CD4-positive, alpha-beta T cell treated with Interferon alpha-2 for 1 hour (primary cell): ENCODE measurements around the gene PTPRE.

ENCODE experiments used
- DNase-seq, 2 donors: peaks; one replicate each; pipeline ENCODE4 v3.0.0-alpha.2; 2020 to 2022

The PTPRE gene

DNA sequence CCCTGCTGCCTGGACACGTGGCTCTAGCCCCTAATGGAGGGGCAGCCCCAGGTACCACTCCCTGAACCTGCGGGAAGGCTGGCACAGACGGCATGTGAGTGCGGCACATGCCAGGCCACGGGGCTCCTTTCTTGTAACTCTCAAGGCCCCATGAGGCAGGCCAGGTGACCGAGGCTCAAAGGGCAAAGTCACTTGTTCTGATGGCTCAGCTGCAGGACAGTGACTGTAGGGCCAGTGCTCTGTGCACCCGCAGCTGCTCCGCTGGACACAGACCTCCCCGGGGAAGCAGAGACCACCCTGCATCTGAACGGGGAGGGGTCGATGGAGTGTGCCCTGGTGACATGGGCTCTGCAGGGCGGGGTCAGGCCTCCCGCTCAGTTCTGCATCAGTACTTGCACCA lies 55.3 kb downstream of the PTPRE start:
- DNase-seq = no peak

DNA sequence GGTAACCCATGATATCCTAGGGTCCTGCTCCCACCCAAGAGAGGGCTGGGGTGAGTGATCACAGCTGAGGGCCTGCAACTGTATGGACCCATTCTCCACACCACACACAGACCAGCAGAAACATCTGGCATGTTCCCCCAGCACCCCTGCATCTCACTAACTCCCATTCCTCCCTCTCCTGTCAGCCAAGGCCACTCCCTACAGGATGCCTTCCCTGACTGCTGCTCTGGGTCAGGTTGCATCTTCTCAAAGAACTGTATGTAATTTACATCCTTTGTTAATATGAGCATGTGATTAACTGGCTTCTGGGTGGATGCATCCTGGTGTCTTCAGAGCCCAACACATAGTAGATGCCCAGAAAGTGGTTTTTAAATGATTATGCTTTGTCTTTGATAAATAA lies 56.2 kb downstream of the PTPRE start:
- no peak for DNase-seq

DNA sequence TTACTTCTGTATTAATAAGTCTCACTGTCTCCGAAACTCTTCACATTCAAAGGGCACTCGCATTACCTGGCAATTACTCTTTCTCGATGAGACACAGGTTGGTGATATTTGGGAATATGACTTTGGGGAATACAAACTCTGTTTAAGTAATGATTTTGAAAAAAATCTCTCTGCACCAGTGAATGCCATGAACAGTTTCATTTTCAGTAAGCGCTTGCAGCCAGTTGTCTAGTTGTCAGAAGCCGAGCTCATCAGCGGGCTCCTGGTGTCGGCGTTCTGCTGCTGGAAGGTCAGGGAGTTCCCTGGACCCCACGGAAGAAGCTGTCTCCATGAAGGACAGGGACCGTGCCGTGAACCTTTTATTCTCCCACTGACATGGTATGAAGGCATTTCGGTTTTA lies 57.7 kb downstream of the PTPRE start:
- DNase-seq = no peak

DNA sequence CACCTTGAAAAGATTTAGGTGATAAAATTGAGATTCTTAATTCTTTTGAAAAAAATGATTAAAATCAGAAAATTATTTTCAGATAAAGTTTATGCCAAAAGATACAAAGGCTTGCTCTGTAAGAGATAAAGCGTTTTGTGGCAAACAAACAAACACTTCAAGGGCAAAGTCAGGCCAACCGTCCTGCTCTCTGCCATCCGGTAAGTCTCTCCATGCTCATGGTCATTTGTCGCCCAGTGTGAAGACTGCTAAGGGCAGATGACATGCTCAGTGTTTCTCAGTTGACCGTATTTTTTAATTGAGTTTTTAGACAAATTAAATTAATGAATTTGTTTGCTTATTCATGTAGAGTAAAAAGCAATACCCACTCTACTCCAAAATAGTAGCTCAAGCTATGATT lies 60.0 kb downstream of the PTPRE start:
- DNase-seq = no peak

- DNase-seq = no peak
Measured at GRCh38 chr10:127968027-127968441, 61.1 kb downstream of the PTPRE start.

GRCh38 chr10:127968659-127969058 lies 61.8 kb downstream of the PTPRE start:
- DNase-seq = no peak

DNA sequence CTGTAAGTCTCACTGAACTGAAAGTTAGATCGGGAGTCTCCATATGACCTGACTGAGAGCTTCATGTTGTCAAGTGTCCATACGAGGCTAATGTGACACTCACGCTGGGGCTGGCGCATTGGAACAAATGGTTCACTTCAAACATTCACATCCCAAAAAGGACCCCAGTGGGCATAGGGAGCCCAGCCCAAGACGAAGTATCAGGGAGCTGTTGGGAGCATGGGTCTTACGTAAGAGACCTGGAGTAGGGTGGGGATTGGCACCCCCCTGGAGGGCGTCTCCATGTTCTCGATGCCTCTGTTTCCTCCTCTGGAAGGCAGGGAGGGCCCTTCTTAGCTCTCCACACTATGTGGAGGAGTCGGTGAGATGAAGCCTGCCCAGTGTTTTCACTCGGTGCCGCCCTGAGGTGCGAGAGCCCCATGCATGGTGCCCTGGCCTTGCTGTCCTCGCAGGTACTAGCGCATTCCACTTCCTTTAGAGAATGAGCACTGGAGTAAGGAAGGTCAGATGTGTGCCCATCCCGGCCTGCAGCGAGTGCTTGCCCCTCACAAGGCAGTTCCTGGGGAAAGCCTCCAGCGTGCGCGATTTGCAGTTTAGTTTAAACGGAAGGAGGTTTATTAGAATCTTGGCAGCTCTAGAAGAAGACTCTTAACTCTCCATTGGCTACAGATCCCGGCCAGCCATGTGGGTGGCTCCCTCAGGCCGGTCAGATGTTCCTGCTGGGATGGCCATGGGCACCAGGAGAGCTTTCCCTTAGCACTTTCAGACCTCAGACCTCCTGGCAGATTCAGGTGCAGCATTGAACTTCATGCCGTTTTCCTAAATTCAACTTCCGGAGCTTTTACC lies 64.4 kb downstream of the PTPRE start:
- DNase-seq = no peak

GRCh38 chr10:127971963-127972615 lies 65.2 kb downstream of the PTPRE start:
- no peak for DNase-seq

DNA sequence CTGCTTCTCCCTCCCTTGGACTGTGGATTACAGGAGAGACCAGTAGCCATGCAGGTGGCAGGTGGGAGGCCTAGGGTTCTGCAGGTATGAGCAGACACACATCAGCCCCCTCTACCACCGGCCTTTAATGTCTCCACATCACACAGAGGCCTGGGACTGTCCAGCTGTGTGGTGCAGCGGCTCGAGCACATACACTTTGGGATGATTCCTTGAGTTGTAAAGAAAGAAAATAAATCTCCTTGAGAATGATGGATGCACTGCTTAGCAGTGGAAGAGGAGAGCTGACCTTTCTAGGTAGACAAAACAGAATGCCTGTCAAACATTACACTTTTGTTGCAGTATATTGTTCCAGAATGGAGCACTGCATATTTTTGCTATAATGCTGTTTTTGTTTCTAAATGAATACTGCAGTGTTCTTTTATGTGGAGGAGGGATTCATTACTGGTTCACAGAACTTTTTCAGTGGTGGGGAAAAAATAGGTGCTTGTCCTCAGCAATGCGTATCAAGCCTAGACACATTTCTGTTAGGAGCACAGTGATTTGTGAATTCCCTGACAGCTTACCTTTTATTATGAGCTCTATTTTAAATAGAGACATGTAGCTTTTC lies 66.0 kb downstream of the PTPRE start:
- no peak for DNase-seq

DNA sequence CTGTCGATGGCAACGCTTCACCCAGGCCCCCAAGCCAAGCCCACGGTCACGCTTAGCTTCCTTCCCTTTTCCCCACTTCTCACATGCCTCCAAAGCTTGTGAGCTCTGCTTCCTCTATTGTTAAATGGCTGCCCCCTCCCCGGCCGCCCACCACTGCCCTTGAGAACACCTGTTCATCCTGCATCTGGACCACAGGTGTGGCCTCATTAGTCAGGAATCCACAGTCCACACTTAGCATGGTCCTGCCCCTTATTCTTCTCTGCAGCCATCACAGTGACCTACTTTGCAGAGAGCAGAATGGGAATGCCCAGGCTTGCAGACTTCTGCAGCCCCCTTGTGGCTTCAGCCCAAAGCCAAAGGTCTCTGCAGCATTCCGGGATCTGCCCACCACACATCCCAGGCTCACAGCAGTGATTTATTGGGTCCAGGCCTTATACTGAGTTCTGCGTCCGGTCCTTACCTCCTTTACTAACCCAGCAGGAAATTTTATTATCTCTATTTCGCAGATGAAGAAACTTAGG lies 66.9 kb downstream of the PTPRE start:
- DNase-seq = no peak

- no peak for DNase-seq
Measured at GRCh38 chr10:127974911-127975310, 68.0 kb downstream of the PTPRE start.

- DNase-seq = no peak
Measured at GRCh38 chr10:127976286-127976685, 69.4 kb downstream of the PTPRE start.

GRCh38 chr10:127976701-127977356 lies 69.9 kb downstream of the PTPRE start:
- DNase-seq = no peak

DNA sequence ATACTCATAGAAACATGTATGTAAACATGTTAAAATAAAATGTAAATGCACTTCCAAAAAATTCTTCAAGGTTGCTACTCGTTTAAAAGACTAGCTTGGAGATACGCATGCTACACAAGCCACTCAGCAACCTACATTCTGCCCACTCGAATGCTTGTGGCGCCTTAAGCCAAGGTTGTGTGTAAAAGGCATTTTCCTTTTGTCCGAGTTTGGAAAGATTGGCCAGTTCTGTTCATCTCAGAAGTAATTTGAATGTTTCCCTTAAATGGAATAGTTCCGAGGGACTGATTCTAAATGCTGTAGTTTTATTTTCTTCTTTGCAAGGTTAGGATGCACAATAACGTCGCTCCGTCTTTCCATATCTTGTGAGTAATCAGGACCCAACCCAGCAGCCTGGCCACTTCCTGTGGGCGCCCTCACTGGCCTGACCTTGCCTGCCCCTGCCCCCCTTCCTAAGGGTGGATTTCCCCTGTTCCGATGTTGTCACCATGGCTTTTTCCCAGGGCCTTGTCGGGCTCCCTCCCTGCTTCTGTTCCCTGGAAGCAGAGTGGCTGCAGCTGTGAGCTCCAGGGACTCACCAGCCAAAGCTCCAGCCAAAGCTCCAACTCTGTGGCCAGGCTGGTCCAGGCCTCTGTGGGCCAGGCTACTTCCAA lies 70.6 kb downstream of the PTPRE start:
- DNase-seq = peak in 1 of 2 donors; percentile 34

DNA sequence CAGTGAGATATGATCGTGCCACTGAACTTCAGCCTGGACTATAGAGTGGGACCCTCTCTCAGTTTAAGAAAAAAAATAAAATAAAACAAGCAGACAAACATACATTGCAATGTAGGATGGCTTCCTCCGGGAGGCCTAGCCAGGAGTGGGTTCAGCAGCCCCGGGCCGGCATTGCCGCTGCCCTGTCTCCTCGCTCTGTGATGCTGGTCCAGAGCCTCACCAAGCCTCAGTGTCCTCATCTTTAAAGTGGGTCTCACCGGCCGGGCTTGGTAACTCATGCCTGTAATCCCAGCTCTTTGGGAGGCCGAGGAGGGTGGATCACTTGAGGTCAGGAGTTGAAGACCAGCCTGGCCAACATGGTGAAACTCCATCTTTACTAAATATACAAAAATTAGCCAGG lies 71.6 kb downstream of the PTPRE start:
- DNase-seq = no peak

DNA sequence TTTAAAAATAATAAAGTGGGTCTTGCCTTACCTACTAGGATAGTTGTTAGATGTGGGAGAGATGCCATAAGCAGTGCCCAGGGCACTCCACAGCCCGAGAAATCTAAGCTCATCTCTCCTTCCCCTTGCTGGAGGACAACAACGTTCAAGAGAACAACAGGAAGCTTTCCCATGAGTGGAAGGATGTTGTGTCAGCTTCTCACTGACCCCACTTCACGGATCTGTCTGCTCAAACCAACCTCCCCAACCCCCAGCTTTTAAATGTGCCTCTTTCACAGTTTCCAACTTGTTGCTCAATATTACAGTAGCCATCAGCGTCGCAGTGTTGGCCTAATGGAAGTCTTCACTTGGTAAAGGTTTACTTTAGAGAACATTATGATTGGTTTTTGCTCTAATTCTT lies 72.1 kb downstream of the PTPRE start:
- no peak for DNase-seq

- DNase-seq = no peak
Measured at GRCh38 chr10:127979566-127979965, 72.7 kb downstream of the PTPRE start.

DNA sequence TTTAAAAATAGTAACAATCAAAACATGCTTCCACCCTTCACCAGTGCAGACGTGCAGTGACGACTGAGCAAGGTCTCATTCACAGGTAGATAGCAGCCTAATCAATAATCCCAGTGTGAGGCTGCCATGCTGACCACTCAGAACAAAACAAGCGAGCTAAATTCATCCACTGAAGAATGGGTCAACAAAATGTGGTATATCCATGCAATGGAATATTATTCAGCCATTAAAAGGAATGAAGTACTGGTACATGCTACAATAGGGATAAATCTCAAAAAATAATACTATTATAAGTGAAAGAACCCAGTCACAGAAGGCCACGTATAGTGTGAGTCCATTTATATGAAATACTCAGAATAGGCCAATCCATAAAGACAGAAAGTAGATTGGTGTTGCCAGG lies 74.0 kb downstream of the PTPRE start:
- DNase-seq = no peak

GRCh38 chr10:127982601-127983000 lies 75.7 kb downstream of the PTPRE start:
- DNase-seq = no peak

GRCh38 chr10:127983344-127984100 lies 76.6 kb downstream of the PTPRE start:
- DNase-seq = no peak

- no peak for DNase-seq
Measured at GRCh38 chr10:127984945-127985344, 78.0 kb downstream of the PTPRE start.
